HT1080 (cell line): ENCODE results near the gene SIMC1. TPM values are rescaled to one million over a fixed set of nuclear protein-coding genes. Genes with fewer than 3 reads are reported as not detected.
"Not testable (repeated sequence)": the region's sequence is repeated elsewhere in the genome, so short reads cannot be mapped to it uniquely, and the experiment has no call there.

Source experiments
- DNase-seq: peaks from one replicate; pipeline ENCODE4 v3.0.0-alpha.2; 2015; ENCODE audit warnings: low read depth
- total RNA-seq: library from RNA; depleted of rRNA; stranded (reverse); fragments of >200 nt; shearing (Covaris generic); gene quantifications from 2 replicates; pipeline ENCODE4 v1.2.3, GENCODE V29; 2014

The SIMC1 gene
- total RNA-seq, 1 experiment from 2014 or later: 9.6 TPM

GRCh38 chr5:176214466-176215021, 23.7 kb upstream of the SIMC1 start:
- DNase-seq: not testable (repeated sequence)

DNA sequence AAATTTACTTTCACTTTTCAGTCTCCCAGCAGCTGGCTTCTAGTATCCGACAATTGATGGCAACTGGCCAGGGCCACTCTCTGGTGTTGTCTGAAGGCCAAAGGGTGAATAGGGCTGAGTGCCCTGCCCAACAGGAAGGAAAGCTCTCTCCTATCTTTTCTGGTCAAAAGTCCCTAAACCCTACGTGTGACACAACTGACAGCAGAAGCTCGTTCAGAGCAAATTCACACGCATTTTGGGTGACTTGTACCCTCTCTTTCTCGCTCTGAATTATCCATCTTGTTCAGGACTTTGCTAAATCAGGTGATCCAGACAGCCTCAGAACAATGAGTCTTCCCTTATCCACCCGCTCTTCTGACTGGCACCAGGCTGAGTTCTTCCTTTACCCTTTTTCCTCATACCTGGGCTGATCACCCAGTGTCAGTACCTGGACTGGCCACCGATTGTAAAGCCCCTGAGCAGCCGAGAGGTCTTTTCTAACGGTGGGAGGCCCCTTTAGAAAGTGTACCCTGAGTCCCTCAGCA, 21.8 kb upstream of the SIMC1 start:
- not testable (repeated sequence) for DNase-seq

- DNase-seq: not testable (repeated sequence)
Observed at GRCh38 chr5:176217188-176217729, 21.0 kb upstream of the SIMC1 start.

DNA sequence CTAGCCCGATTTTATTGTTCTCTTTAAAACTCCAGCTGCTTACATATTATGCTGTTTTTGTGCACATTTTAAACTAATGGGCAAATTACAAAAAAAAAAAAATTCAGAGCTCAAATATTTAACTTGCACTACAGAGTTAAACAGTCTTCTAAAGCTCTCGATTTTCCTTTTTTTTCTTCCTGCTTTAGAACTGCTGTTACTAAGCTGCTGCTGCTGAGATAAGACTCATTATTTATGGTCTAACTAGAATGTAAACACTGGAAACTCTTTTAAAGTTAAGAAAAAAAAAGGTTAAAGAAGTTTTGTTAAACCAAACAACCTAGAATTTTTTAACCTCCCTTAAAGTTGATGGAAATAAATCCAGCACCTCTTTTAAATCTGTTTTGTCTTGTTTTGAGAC, 20.5 kb upstream of the SIMC1 start:
- DNase-seq: not testable (repeated sequence)

GRCh38 chr5:176222006-176222405, 16.2 kb upstream of the SIMC1 start:
- not testable (repeated sequence) for DNase-seq

- not testable (repeated sequence) for DNase-seq
Observed at GRCh38 chr5:176228358-176228757, 9.9 kb upstream of the SIMC1 start.

- not testable (repeated sequence) for DNase-seq
Observed at GRCh38 chr5:176233253-176233652, 5.0 kb upstream of the SIMC1 start.

- DNase-seq: peak; percentile 27
Observed at GRCh38 chr5:176235155-176235554, 3.1 kb upstream of the SIMC1 start.

DNA sequence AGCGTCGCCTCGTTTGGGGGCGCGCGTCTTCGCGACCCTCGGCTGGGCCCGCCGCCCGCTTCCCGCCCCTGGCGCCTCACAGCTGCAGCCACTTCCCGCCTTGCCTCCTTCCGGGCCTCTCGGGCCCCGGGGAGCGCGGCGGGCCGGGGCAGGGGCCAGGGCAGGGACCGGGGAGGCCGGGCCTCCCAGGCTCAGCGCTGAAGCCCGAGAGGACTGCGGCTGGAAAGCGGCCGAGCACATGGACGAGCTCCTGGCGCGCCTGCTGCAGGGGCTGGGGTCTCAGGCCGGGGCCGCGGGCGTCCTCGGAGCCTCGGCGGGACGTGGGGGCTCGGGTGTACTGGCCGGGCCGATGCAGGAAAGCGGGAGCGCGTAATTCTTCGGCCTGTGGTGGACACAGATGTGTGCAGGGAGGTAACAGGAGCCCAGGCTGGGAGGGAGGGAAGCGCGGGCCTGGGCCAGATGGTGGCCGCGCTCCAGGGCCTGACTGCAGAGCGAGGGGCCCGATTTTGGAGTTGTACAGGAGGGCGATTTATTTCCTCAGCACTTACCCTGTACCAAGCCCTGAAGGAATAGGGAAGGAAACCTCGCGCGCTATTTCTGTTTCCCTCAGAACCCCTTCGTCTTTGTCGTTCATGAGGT, 540 bp downstream of the SIMC1 start:
- DNase-seq: not testable (repeated sequence)

DNA sequence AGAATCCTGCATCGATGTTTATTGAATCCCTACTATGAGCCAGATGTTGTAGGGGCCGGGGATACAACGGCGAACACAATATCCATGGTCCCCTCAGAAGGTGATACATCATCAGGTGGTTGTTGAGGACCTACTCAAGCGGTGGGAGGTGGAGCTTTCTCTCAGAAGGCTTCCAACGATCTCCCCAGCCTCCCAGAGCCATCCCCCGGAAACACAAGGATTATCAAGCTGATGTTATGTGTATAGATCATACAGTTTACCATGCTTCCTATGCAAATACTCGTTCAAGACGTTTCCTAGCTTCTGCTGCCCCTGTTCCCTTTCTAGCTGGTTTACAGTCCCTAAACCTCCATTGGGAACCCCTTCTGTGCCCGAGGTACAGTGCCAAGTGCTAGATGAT, 1.1 kb downstream of the SIMC1 start:
- not testable (repeated sequence) for DNase-seq

- DNase-seq: not testable (repeated sequence)
Observed at GRCh38 chr5:176244318-176244717, 6.1 kb downstream of the SIMC1 start.

DNA sequence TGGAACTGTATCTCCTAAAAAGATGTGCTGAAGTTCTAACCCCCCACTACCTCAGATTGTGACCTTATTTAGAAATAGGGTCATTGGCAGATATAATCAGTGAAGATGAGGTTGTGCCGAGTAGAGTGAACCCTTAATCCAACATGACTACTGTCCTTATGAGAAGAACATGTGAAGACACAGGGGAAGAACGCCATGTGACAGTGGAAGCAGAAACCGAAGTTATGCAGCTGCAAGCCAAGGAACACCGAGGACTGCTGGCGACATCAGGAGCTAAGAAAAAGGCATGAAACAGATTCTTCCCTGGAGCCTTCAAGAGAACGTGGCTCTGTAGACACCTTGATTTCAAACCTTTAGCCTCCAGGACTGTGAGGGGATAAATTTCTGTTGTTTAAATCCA, 6.8 kb downstream of the SIMC1 start:
- not testable (repeated sequence) for DNase-seq

GRCh38 chr5:176245489-176245888, 7.3 kb downstream of the SIMC1 start:
- DNase-seq: not testable (repeated sequence)

- DNase-seq: not testable (repeated sequence)
Observed at GRCh38 chr5:176250691-176251090, 12.5 kb downstream of the SIMC1 start.

DNA sequence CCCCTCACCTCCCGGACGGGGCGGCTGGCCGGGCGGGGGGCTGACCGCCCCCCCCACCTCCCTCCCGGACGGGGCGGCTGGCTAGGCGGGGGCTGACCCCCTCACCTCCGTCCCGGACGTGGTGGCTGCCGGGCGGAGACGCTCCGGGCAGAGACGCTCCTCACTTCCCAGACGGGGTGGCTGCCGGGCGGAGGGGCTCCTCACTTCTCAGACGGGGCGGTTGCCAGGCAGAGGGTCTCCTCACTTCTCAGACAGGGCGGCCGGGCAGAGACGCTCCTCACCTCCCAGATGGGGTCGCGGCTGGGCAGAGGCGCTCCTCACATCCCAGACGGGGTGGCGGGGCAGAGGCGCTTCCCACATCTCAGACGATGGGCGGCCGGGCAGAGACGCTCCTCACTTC, 13.9 kb downstream of the SIMC1 start:
- DNase-seq: not testable (repeated sequence)

DNA sequence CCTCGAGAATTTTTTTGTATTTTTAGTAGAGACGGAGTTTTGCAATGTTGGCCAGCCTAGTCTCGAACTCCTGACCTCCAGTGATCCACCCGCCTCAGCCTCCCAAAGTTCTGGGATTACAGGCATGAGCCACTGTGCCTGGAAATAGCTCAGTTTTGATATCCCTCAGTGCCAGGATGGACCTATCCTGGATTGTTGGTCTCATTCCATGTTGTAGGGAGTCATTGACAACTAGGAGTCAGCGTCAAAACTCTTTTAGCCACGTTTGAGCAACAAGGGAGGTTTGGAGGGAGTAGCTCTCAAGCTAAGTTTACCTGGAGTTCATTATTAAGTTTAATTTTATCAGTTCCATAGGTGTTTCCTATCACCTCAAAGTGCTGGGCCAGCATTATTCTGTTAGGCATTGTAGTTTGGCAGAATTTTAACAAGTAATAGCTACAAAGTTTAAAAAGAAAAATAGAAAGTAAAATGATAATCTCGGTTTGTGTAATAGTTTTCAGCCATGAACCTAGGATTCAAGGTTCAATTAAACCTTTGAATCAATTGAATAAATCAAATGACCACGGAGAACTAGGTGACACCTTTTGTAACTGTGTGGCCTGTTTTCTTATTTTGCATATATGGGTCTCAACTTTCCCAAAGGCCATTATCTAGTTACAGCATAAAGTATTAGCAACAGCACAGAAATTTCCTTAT, 15.3 kb downstream of the SIMC1 start:
- DNase-seq: not testable (repeated sequence)

- DNase-seq: not testable (repeated sequence)
Observed at GRCh38 chr5:176254066-176254393, 15.8 kb downstream of the SIMC1 start.

GRCh38 chr5:176257871-176258505, 19.8 kb downstream of the SIMC1 start:
- not testable (repeated sequence) for DNase-seq

- DNase-seq: not testable (repeated sequence)
Observed at GRCh38 chr5:176260682-176261081, 22.5 kb downstream of the SIMC1 start.

- DNase-seq: not testable (repeated sequence)
Observed at GRCh38 chr5:176266448-176266847, 28.2 kb downstream of the SIMC1 start.

GRCh38 chr5:176289018-176289417, 50.8 kb downstream of the SIMC1 start:
- not testable (repeated sequence) for DNase-seq
